Thoracic aorta (tissue), 2 donors: ENCODE results near the gene TPRN. TPM values are rescaled to one million over a fixed set of nuclear protein-coding genes. Genes with fewer than 3 reads are reported as not detected.

ENCODE experiments used
- ATAC-seq: fragments of 150-250 bp; one replicate; pipeline ENCODE4 v1.8.0; 2017; ENCODE audit warnings: low read depth; ENCODE audit not compliant: insufficient number of reproducible peaks, low FRiP score
- DNase-seq: peaks from one replicate; pipeline ENCODE4 v3.0.0-alpha.2; 2020; ENCODE audit warnings: low spot score
- H3K27ac ChIP-seq, 2 donors: fragments of 200-600 bp; sonication (generic); 1 replicate in 1 of 2; 2 replicates in 1 of 2; pipeline ENCODE4 v1.5.1; 2016; ENCODE audit warnings: mild to moderate bottlenecking in 2 of 2, moderate library complexity in 2 of 2
- H3K27me3 ChIP-seq: fragments of 200-600 bp; sonication (generic); replicated peaks from 2 replicates; pipeline ENCODE4 v1.6.0; 2016; ENCODE audit warnings: mild to moderate bottlenecking; ENCODE audit not compliant: insufficient read depth
- H3K36me3 ChIP-seq: fragments of 200-600 bp; sonication (generic); one replicate; pipeline ENCODE4 v1.5.1; 2016
- H3K4me1 ChIP-seq, 2 donors: fragments of 200-600 bp; sonication (generic); 1 replicate in 1 of 2; 2 replicates in 1 of 2; pipeline versions ENCODE4 v1.5.1 to v1.6.0; 2016; ENCODE audit warnings: low read depth in 2 of 2, mild to moderate bottlenecking in 1 of 2; ENCODE audit not compliant: control insufficient read depth in 1 of 2
- H3K4me3 ChIP-seq: fragments of 200-600 bp; sonication (generic); 2 replicates; pipeline ENCODE4 v1.5.1; 2016; ENCODE audit warnings: mild to moderate bottlenecking
- H3K9me3 ChIP-seq: fragments of 200-600 bp; sonication (generic); 2 replicates; pipeline ENCODE4 v1.5.1; 2016
- total RNA-seq, 2 donors: library from RNA; depleted of rRNA; stranded (reverse); fragments of >200 nt; gene quantifications; one replicate each; pipeline versions ENCODE4 v1.1.0 to v1.2.3, GENCODE V29; 2016
- TF ChIP-seq, protein P1 (sequence below): fragments of 200-600 bp; sonication (generic); IDR thresholded peaks from one replicate; pipeline ENCODE4 v1.5.1; 2019; ENCODE audit warnings: antibody characterized with exemption

The TPRN gene
- total RNA-seq, 2 donors from 2014 or later = 4.7 to 5.6 TPM

DNA sequence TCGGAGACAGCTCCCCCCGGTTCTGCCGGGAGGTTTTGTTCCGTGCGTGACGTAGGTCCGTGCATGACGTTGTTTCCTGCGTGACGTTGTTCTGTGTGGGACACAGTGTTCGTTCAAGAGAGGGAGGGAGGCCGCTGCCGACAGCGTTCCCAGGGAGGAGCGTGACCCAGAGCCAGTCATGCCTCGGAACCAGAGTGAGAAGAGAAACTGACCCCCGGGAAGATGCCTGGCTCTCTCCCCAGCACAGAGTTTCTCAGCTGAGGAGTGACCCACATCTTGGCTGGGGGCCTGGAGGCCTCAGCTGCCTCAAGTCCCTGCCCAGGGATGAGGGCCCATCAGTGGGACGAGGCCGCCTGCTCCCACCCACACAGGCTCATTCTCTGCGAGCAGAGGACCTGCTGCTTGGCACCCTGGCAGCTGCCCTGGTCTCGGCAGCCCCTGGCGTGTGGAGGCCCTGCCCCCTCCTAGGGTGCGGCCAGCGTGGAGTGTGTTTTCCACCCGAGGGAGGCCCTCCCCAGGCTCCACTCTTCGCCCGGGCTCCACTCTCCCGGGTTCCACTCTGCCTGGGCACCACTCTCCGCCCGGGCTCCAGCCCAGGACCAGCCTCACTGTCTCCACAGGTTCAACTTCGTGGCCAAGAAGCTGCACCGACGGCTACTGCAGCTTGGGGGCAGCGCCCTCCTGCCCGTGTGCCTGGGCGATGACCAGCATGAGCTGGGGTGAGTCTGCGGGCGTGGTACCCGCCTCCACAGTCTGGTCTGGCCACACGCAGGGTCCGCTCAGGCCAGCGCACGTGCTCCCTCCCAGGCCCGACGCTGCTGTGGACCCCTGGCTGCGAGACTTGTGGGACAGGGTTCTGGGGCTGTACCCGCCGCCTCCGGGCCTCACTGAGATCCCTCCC, 12.9 kb upstream of the TPRN start:
- H3K4me3 ChIP-seq = no peak overlapping the region
- no peaks in the 10 kb centered on the region for H3K36me3 ChIP-seq
- TF ChIP-seq, protein P1, sequence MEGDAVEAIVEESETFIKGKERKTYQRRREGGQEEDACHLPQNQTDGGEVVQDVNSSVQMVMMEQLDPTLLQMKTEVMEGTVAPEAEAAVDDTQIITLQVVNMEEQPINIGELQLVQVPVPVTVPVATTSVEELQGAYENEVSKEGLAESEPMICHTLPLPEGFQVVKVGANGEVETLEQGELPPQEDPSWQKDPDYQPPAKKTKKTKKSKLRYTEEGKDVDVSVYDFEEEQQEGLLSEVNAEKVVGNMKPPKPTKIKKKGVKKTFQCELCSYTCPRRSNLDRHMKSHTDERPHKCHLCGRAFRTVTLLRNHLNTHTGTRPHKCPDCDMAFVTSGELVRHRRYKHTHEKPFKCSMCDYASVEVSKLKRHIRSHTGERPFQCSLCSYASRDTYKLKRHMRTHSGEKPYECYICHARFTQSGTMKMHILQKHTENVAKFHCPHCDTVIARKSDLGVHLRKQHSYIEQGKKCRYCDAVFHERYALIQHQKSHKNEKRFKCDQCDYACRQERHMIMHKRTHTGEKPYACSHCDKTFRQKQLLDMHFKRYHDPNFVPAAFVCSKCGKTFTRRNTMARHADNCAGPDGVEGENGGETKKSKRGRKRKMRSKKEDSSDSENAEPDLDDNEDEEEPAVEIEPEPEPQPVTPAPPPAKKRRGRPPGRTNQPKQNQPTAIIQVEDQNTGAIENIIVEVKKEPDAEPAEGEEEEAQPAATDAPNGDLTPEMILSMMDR = no peak
- no peaks in the 10 kb centered on the region for H3K9me3 ChIP-seq
- no peak overlapping the region for H3K27ac ChIP-seq
- no peak for DNase-seq
- H3K27me3 ChIP-seq = no peaks in the 10 kb centered on the region
- no peaks in the 10 kb centered on the region for H3K4me1 ChIP-seq
- ATAC-seq = no peak

DNA sequence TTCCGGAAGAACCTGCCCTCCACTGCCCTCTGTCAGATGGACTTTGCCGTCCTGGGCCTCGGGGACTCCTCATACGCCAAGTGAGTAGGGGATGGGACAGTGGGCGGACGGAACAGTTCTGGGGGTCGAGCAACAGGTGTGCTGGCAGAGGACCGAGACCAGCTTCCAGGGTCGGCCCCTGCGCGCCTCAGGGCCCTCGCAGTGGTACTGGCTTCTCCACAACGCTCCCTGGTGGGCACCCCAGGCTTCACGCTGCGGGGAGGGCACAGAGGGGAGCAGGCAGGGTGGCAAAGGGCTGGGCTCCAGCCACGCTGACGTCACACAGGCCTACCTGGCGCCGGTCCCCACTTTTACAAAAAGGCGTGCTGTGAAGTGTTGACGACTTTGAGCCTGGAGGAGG, 12.0 kb upstream of the TPRN start:
- Histone ChIP-seq H3K4me3 (no peak overlapping the region), H3K4me1 (no peaks in the 10 kb centered on the region), H3K9me3 (no peaks in the 10 kb centered on the region), H3K36me3 (no peaks in the 10 kb centered on the region), H3K27me3 (no peaks in the 10 kb centered on the region), H3K27ac (no peak overlapping the region)
- DNase-seq (no peak), ATAC-seq (no peak)
- TF ChIP-seq, protein P1 = no peak

DNA sequence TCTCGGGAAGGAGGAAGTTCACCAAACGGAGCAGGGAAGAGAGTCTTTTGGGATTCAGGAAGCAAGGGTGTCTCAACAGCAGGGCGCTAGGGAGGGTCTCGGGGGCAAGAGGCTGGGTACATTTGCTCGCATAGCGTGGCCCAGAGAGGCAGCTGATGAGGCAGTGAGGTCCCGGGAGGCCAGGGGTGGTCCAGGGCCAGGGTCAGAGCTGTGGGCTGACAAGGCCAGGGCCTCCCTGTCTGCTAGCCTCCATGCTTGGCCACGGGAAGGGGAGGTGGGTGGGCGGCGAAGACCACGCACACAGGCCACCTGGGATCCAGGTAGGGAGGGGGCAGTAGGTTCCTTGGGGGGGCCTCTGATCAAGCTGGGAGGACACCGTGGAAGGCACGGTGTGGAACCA, 11.0 kb upstream of the TPRN start:
- Histone ChIP-seq H3K36me3 (no peaks in the 10 kb centered on the region), H3K4me3 (no peak overlapping the region), H3K4me1 (peaks cover 3 to 4% of the 10 kb centered on the region in 2 donors), H3K9me3 (no peaks in the 10 kb centered on the region), H3K27me3 (no peaks in the 10 kb centered on the region), H3K27ac (no peak overlapping the region)
- ATAC-seq (no peak), DNase-seq (no peak)
- TF ChIP-seq, protein P1 = no peak

DNA sequence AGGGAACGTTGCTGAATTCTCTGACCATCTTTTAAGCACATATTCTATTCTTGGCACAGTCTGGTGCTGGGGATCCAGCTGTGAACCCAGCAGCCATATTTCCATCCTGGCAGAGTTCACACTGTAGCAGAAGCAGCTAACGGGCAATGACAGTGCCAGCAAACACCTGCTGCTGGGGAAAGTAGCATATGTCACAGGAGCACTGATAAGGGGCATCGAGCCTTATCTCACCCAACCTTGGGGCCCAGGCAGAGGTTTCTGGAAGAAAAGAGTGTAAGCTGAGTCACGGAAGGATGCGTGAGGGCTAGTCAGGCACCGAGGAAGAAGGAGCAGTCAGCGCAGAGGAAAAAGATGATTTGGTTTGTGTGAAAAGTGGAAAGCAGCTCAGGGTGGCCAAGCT, 6.1 kb upstream of the TPRN start:
- no peak for ATAC-seq

More for the DNA sequence above, 6.1 kb upstream of the TPRN start:
- H3K27ac ChIP-seq = no peak overlapping the region
- no peaks in the 10 kb centered on the region for H3K27me3 ChIP-seq
- H3K4me3 ChIP-seq = peak overlapping the region; percentile 99
- TF ChIP-seq, protein P1 = no peak
- no peaks in the 10 kb centered on the region for H3K9me3 ChIP-seq
- H3K36me3 ChIP-seq = no peaks in the 10 kb centered on the region
- peaks cover 24 to 46% of the 10 kb centered on the region in 2 donors for H3K4me1 ChIP-seq
- DNase-seq = no peak
